KMS-11 (cell line): ENCODE results near the gene DAO.

Experiments used
- H2AFZ ChIP-seq: fragments of 200-600 bp; sonication (generic); 2 replicates; pipeline ENCODE4 v1.6.1; 2016; ENCODE audit warnings: antibody characterized with exemption, mixed run types, low read depth
- H3K27ac ChIP-seq: fragments of 200-600 bp; sonication (generic); 2 replicates; pipeline ENCODE4 v1.6.1; 2016; ENCODE audit warnings: mild to moderate bottlenecking, mixed run types
- H3K27me3 ChIP-seq: fragments of 200-600 bp; sonication (generic); 2 replicates; pipeline ENCODE4 v1.6.1; 2017; ENCODE audit warnings: mild to moderate bottlenecking, low read depth, mixed run types, moderate library complexity; ENCODE audit not compliant: insufficient read depth
- H3K36me3 ChIP-seq: fragments of 200-600 bp; sonication (generic); 2 replicates; pipeline ENCODE4 v1.6.1; 2017; ENCODE audit warnings: mild to moderate bottlenecking, mixed run types; ENCODE audit not compliant: insufficient read depth
- H3K4me1 ChIP-seq: fragments of 200-600 bp; sonication (generic); 2 replicates; pipeline ENCODE4 v1.6.1; 2016; ENCODE audit warnings: mild to moderate bottlenecking, low read depth, mixed run types; ENCODE audit not compliant: poor library complexity, severe bottlenecking
- H3K4me2 ChIP-seq: fragments of 200-600 bp; sonication (generic); 2 replicates; pipeline ENCODE4 v1.7.0; 2016; ENCODE audit warnings: mild to moderate bottlenecking, mixed run types
- H3K4me3 ChIP-seq: fragments of 200-600 bp; sonication (generic); IDR thresholded peaks from 2 replicates; pipeline ENCODE4 v1.6.1; 2017; ENCODE audit warnings: low read depth, low read length, mixed read lengths; ENCODE audit not compliant: insufficient read depth
- H3K79me2 ChIP-seq: fragments of 200-600 bp; sonication (generic); 2 replicates; pipeline ENCODE4 v1.6.1; 2016; ENCODE audit warnings: low read depth, mixed run types; ENCODE audit not compliant: insufficient read depth
- H3K9ac ChIP-seq: fragments of 200-600 bp; sonication (generic); 2 replicates; pipeline ENCODE4 v1.6.1; 2016; ENCODE audit warnings: mild to moderate bottlenecking, mixed run types
- H4K20me1 ChIP-seq: fragments of 200-600 bp; sonication (generic); 2 replicates; pipeline ENCODE4 v1.6.1; 2016; ENCODE audit warnings: mild to moderate bottlenecking, mixed run types; ENCODE audit not compliant: insufficient read depth
- CTCF ChIP-seq: fragments of 200-600 bp; sonication (generic); conservative IDR thresholded peaks from 2 replicates; pipeline ENCODE4 v1.6.1; 2017; ENCODE audit warnings: low read depth, mild to moderate bottlenecking, antibody characterized with exemption, low read length, moderate library complexity, mixed read lengths

Gene DAO

DNA sequence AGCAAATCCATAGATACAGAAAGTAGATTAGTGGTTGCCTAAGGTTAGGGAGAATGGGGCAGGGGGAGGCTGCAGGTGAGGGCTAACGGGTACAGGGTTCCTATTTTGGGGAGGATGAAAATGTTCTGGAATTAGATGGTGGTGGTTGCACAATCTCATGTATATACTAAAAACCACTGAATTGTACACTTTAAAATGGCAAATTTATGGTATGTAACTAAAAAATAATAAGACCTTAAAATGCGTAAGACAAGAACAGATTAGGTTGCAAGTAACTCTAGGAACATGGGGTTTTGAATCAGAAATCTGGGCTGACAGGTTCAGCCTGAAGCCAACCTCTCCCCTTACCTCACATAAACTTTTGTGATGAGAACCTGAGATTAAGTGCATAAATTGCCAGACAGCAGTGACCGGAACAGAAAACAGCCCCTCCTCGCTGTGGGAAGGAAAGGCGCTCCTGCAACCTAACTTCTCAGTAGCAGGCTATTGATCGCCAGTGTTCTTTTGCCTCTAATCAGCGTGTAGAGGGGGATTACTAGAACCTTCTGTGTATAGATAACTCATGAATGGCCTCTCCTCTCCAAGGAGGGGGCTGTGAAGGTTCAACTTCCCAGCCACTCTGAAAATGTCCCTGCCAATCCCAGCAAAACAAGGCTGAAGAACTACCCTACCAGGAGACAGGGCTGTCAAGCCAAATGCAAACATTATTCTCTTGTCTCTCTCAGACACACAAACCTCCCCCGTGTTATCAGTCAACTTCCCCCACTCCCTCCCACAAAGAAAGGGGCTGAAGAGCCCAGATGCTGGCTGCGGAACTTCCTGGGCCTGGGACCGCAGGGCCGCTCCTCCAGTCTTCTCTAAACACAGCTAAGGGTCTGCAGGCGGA is 24.4 kb upstream of the DAO start:
- Histone ChIP-seq H3K36me3 (no peaks in the 10 kb centered on the region), H3K4me3 (no peak overlapping the region), H3K27me3 (no peaks in the 10 kb centered on the region), H3K79me2 (peaks cover 11% of the 10 kb centered on the region; the same call in 1 of the 2 replicates), H3K4me1 (peaks cover 10% of the 10 kb centered on the region), H2AFZ (no peak overlapping the region), H3K27ac (no peak overlapping the region), H3K9ac (no peak overlapping the region), H4K20me1 (no peaks in the 10 kb centered on the region), H3K4me2 (no peak overlapping the region)
- TF ChIP-seq CTCF: no peak

GRCh38 chr12:108856170-108856427 is 23.8 kb upstream of the DAO start:
- H3K36me3 ChIP-seq: no peaks in the 10 kb centered on the region

DNA sequence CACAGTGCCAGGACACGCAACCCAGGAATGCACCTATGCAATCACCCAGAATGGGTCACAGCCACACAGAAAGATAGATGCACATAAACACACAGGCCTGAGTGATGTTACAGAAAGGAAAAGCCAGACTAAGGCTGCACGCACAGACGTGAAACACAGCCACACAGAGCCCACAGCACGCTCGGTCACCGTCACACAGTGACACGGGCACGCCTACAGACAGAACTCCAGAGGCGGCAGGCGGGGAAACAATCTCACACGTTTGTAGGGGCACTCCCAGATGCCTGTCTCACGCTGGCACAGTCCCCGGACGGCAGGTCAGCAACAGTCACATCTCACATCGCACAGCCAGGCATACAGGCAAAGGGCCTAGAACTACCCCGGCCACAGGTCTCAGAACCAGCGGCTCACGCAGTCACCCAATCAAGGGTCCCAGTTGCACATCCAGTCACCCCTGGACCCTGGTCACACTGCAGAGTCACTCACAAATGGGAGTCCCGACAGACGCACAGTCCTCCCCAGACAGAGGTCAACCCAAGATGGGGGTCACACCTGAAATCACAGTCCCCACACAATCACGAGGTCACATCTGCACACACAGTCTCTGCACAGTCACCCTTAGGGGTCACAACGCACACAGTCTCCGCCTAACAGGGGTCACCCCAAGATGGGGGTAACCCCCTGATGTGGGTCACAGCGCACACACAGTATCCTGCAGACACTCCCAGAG is 23.3 kb upstream of the DAO start:
- no peaks in the 10 kb centered on the region for H3K27me3 ChIP-seq
- no peak for TF ChIP-seq CTCF
- H3K9ac ChIP-seq: peak overlapping the region; percentile 61; the same call in 1 of the 2 replicates
- H3K4me1 ChIP-seq: peaks cover 10% of the 10 kb centered on the region
- peaks cover 11% of the 10 kb centered on the region; the same call in 1 of the 2 replicates for H3K79me2 ChIP-seq
- peak overlapping the region; percentile 41; the same call in 1 of the 2 replicates for H2AFZ ChIP-seq
- H3K27ac ChIP-seq: no peak overlapping the region
- H3K36me3 ChIP-seq: no peaks in the 10 kb centered on the region
- no peaks in the 10 kb centered on the region for H4K20me1 ChIP-seq
- H3K4me3 ChIP-seq: no peak overlapping the region
- H3K4me2 ChIP-seq: peak overlapping the region; percentile 78

More at GRCh38 chr12:108856170-108856427, 23.8 kb upstream of the DAO start:
- no peak for TF ChIP-seq CTCF
- Histone ChIP-seq H3K4me2 (no peak overlapping the region), H3K9ac (no peak overlapping the region), H3K4me3 (no peak overlapping the region), H3K4me1 (peaks cover 10% of the 10 kb centered on the region), H3K79me2 (peaks cover 11% of the 10 kb centered on the region; the same call in 1 of the 2 replicates), H3K27me3 (no peaks in the 10 kb centered on the region), H3K27ac (no peak overlapping the region), H2AFZ (no peak overlapping the region), H4K20me1 (no peaks in the 10 kb centered on the region)

GRCh38 chr12:108857158-108857407 is 22.8 kb upstream of the DAO start:
- Histone ChIP-seq H4K20me1 (no peaks in the 10 kb centered on the region), H3K4me2 (peak overlapping the region; percentile 78), H3K9ac (peak overlapping the region; percentile 61; the same call in 1 of the 2 replicates), H3K4me1 (peaks cover 10% of the 10 kb centered on the region), H3K27ac (no peak overlapping the region), H3K36me3 (no peaks in the 10 kb centered on the region), H2AFZ (peak overlapping the region; percentile 41; the same call in 1 of the 2 replicates), H3K79me2 (peaks cover 11% of the 10 kb centered on the region; the same call in 1 of the 2 replicates), H3K27me3 (no peaks in the 10 kb centered on the region), H3K4me3 (no peak overlapping the region)
- TF ChIP-seq CTCF: no peak
